GM03348 (cell line): ENCODE results near the gene LRRC30.
A peak's percentile ranks its signal among the peaks of the same experiment; 100 is the strongest.
"Not testable (repeated sequence)": the region's sequence is repeated elsewhere in the genome, so short reads cannot be mapped to it uniquely, and the experiment has no call there.

Experiments
- DNase-seq: peaks from one replicate; pipeline ENCODE4 v3.0.0; 2012; ENCODE audit warnings: low spot score

Gene LRRC30

GRCh38 chr18:7230626-7231349 is at the start of gene LRRC30:
TSS of gene LRRC30 (plus strand) at chr18:7231089. CDS start at chr18:7231139, 50 bp downstream.
- DNase-seq, result no peak

- DNase-seq, result no peak
Measured at GRCh38 chr18:7185701-7186100, 45.2 kb upstream of the LRRC30 start.

DNA sequence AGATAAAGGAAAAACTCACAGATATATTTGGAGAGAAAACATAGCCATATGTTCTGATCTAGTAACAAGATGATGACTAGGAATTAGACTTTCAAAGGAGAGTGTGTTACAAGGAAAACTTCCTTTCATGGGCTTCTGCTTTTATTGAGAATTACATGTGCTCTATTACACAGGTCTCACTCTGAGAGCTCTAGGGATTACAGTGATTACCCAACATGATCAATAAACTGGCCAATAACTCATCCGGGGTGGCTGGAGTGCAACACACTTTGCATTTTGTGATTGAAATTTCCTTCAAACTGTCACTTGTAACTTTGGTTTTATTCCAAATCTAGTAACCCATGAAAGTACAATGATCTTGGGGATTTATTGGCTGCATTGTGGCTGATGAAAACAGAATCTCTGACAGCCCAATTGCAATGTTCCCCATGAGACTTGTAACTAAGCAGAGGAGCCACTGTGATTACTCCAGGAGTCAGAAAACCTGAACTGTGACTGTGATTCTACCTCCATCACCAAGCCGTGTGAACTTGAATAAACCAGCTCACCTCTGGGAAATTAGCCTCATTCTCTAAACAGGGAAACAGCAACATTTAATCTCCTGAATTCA is 40.2 kb upstream of the LRRC30 start:
- no peak for DNase-seq

- DNase-seq, result no peak
Measured at GRCh38 chr18:7191736-7192135, 39.2 kb upstream of the LRRC30 start.

DNA sequence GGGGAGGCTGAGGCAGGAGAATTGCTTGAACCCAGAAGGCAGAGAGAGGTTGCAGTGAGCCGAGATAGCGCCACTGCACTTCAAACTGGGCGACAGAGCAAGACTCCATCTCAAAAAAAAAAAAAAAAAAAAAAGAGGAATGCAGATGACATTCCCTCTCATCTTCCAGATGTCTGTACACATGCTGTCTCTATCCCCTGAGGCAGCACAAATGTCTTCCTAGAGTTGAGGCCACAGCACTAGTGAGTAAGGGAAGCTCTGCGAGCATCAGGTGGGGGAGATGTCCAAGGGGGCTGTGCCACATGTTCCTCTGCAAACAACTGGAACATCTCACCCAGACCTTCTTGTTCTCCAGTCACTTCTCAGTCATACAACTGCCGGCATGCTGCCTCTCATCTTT is 35.6 kb upstream of the LRRC30 start:
- no peak for DNase-seq

GRCh38 chr18:7196421-7196820 is 34.5 kb upstream of the LRRC30 start:
- no peak for DNase-seq

DNA sequence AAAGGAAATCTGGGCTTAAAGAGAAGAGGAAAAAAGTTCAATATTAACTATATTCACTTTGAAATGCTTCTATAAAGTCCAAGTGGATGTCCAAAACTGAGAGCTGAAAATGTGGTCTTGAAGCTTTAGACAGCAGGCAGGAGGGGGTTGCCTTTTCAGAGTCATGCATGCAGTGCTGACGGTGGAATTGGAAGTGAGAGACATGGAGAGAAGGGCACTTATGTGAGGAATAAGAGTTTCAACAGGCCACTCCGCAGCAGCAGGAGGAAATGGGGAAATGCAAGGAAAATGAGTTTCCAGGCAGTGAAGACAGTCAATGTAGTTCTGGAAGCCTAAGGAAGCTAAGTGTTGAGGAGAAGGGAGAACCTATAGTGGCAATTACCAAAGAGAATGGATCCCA is 33.0 kb upstream of the LRRC30 start:
- no peak for DNase-seq

GRCh38 chr18:7198326-7198725 is 32.6 kb upstream of the LRRC30 start:
- DNase-seq, result no peak

DNA sequence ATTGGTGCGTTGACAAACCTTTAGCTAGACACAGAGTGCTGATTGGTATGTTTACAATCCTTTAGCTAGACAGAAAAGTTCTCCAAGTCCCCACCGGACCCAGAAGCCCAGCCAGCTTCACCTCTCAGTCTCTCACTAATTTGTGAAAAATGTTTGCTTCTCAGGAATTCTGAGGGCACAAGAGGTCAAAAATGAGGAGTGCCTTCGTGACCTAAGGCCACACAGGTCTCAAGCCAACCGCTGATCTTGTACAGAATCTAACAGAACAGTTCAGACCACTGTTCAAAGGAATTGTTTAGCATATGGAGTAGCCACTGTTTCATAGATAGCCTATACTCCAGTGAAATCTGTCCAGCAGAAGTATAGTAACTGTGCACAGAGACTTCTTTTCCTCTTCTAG is 29.8 kb upstream of the LRRC30 start:
- DNase-seq, result no peak

GRCh38 chr18:7202169-7202568 is 28.7 kb upstream of the LRRC30 start:
- DNase-seq, result no peak

GRCh38 chr18:7203601-7204000 is 27.3 kb upstream of the LRRC30 start:
- DNase-seq, result not testable (repeated sequence)

- no peak for DNase-seq
Measured at GRCh38 chr18:7205346-7205745, 25.5 kb upstream of the LRRC30 start.

DNA sequence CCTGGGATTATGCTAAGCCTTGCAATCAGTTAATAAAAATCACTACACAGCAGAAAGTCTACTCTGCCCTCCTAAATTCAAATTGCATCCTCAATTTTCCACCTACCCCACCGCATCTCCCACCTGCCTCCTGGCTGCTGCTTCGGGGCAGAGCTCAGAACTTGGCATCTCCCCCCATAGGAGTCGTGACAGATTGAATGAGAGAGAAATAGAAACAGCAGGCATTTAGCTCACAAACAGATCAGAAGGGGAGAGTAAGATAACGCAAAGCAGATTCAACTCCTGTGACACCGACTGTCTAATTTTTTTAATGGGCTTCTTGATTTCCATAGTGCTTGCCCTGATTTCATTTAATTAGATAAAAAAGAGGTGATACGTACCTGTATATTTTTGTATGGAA is 24.7 kb upstream of the LRRC30 start:
- no peak for DNase-seq

DNA sequence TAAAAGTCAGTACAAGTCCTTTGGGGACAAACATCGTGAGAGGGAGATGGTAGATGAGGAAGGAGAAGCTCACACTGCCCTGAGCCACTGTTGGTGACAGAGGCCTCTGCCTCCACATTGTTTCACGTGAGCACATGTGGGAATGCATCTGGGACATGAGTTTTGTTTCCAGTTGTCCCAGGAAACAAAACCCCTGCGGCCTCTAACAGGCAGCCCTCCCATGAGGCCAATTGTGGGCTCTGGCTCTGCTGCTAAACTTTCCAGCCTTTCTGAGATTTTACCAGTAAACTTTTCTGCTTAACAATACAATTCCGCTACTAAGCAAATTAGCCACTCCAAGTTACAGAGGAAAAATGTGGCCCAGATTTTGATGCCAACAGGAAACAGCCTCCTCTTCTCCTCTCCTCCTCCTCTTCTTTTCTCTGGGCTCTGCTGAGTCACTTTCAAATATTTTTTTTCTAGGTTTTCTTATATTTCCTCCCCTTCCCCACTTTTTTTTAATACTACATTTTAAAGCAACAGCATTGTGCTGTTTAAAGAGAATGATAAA is 23.4 kb upstream of the LRRC30 start:
- peak; percentile 11 for DNase-seq

DNA sequence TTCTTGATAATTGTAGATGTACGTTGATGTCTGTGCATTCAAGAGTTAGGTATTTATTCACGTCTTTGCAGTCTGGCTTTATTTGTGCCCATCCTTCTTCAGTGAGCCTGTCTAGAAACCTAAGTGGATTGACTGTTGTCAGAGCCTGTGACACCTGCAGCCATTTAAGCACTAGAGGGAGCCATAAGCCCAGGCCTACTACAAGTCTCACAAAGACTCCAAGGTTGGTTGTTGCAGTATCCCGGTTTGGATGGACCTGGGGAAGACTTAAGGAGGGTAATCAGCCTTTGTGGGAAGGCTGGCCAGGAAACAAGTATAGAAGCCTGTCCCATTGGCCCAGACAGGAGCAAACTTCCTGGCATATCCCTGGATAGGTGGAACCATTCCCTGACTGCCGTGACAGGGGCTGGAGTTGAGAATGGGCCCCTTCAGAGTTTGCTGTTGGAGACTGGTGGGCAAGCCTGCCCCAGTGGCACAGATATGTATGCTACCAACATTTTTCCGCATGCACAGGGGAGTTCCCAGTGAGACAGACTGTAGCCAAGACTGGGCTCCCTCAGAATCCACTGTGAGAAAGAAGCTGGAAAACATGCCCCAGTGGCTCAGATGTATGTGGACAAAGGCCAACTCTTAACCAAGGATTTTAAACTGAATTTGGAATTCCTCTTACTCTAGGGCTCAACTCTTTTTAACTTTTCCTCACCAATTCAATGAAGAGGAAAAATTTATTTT is 9.3 kb upstream of the LRRC30 start:
- peak; percentile 74 for DNase-seq

DNA sequence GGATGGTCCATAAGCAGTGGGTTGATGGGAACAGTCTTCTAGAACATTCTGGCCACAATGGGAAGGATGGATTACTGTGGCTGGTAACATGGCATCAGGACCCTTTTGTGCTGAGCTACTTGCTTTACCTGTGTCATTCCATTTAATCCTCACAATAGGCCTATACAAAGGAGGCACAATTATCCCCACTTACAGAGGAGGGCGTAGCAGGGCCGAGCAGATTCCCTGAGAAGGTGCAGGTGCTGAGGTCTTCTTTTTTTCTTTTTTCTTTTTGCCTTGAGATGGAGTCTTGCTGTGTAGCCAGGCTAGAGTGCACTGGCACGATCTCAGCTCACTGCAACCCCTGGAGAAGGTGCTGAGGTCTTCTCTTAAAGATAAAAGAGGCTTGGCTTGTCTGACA is 6.7 kb upstream of the LRRC30 start:
- no peak for DNase-seq

GRCh38 chr18:7232218-7232617 is 1.3 kb downstream of the LRRC30 start:
- no peak for DNase-seq

- no peak for DNase-seq
Measured at GRCh38 chr18:7233134-7233810, 2.4 kb downstream of the LRRC30 start.

DNA sequence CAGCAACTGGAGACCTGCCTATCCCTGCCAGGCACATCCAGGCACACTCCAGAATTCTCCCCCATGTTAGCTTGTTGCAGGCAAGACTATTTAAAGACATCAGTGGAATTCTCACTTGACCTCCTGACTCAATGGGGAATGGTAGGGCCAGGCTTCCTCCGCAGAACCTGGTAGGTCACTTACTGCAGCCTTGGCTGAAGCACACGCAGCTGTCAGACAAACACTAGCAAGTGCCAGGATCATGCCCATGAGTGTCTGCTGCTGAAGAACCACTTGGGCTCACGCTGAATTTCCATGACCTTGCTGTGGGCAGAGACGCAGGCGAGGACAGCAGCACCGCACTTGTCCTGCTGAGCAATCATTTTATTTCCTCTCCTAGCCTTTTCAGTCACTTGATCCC is 3.2 kb downstream of the LRRC30 start:
- DNase-seq, result no peak

GRCh38 chr18:7234956-7235355 is 4.1 kb downstream of the LRRC30 start:
- DNase-seq, result no peak

- no peak for DNase-seq
Measured at GRCh38 chr18:7236072-7236471, 5.2 kb downstream of the LRRC30 start.

- no peak for DNase-seq
Measured at GRCh38 chr18:7236933-7237332, 6.0 kb downstream of the LRRC30 start.
